Dermis microvascular lymphatic vessel endothelial cell (primary cell): ENCODE results near the gene TSEN34. TPM values are rescaled to one million over a fixed set of nuclear protein-coding genes. Genes with fewer than 3 reads are reported as not detected.
"Not testable (repeated sequence)": the region's sequence is repeated elsewhere in the genome, so short reads cannot be mapped to it uniquely, and the experiment has no call there.

Source experiments
- DNase-seq, 2 donors: peaks; one replicate each; pipeline versions ENCODE4 v3.0.0 to v3.0.0-alpha.2; 2010; ENCODE audit warnings: low read depth in 2 of 2
- total RNA-seq: library from RNA; depleted of rRNA; stranded (reverse); fragments of >200 nt; gene quantifications from 2 replicates; pipeline ENCODE4 v1.2.1, GENCODE V29; 2014

Gene TSEN34
- total RNA-seq, 1 donor from 2014 or later: 45.4 TPM

DNA sequence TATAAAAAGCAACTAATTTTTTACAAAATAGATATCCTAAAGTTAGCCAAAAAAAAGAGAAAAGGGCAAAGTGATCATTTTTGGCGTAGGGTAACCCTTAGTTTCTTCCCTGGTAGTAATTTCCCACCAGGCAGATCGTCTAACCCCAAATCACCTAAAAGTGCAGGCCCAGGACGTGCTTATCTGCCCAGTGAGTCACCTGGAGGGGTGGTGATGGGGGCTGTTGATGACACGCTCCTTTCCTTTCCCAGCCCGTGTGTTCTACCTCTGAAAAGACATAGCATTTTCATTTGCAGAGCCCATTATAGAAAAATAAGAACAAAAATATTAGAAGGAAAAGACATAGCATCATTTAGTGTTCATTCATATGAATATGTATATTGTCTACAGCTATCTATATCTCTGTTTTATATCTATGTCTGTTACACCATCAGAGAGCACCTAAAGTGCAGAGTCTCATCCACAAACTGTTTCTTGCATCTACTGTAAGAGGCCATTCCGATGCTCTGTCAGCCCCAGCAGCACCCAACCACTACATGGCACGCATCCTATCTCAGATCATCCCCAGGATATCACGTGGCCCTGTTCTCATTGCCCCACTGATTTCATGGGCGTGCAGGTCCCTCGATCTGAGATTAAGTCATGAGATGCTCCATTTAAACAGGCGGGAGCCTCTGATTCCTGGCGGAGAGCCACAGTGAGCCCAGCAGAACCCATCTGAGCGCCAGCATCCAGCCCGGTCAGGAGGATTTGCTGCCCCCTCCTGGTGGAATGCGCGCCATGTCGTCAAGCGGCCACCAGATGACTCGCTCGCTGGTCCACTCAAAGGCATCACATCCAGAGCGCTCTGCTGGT, 40.2 kb downstream of the TSEN34 start:
- peak; percentile 56 to 77 for DNase-seq

- no peak for DNase-seq
Measured at GRCh38 chr19:54233941-54234340, 42.8 kb downstream of the TSEN34 start.

GRCh38 chr19:54239491-54240371, 48.6 kb downstream of the TSEN34 start:
- DNase-seq: not testable (repeated sequence)

DNA sequence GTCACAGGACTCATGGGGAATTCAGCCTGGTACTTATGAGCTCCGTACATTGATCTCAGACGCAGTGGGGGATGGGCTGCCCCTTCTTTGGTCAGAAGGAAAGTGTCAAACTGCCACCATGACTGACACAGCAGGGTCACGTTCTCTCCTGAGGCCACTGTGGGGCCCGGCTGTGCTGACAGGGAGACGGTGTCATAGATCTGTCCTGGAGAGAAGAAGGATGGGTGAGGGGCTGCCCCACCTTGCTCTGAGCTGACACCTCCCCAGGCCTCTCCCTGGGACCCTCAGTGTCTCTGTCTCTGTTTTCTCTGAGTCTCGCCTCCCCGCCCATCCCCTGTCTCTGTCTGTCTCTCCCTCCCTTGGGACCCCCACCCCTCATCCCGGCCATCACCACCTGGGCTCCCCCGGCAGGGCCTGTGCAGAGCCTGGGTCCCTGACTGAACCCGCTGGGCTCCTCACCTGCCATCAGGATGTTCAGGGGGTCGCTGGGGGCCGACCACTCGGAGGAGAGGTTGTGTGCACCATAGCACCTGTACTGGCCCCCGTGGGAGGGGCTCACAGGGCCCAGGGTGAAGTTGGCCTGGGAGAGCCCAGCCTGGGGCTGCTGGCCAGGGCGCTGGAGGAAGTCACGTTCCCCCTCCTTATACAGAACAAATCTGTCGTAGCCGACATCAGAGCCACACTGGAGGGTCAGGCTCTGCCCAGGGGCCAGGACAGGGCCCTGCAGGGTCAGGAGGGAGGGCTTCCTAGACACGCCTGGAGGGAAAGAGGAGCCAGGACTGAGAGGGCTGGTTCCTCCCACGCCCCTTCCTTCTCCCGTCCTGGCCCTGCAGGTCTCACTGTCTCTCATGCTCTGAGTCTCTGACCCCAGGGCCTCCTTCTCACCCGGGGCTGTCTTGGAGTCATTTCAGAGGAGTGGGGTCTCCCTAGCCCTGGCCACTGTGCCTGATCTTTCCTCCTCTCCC, 49.5 kb downstream of the TSEN34 start:
- not testable (repeated sequence) for DNase-seq

DNA sequence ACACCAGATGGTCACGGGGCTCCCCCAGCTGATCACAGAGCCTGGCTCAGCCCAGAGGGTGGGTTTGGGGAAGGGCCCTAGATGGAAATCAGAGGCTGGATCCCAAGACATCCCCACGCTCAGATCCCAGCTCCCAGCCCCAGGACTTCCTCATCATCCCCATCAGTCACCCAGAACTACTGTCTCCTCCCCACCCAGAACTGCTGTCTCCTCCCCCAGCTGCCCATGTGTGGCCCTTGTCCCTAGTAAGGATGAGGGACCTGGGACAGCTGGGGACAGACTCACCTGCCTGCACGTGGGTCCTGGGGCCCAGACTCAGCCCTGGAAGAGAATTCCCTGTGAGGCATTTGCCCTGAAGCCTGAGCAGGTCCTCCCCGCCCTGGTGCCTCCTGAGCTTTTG, 51.1 kb downstream of the TSEN34 start:
- not testable (repeated sequence) for DNase-seq

- not testable (repeated sequence) for DNase-seq
Measured at GRCh38 chr19:54242646-54243045, 51.5 kb downstream of the TSEN34 start, which contains the start of gene LILRA6. TSS of gene LILRA6 (minus strand) at chr19:54242790.

- not testable (repeated sequence) for DNase-seq
Measured at GRCh38 chr19:54243809-54244208, 52.7 kb downstream of the TSEN34 start.

Other genes starting within 250 kb of the TSEN34 start
- 0.13 TPM in 2 replicates for gene CACNG8, start 228.4 kb upstream of the TSEN34 start, total RNA-seq
- 0.38 and 0.77 TPM in 2 replicates for gene CACNG6, start 199.7 kb upstream of the TSEN34 start, total RNA-seq
- gene VSTM1, start 127.4 kb upstream of the TSEN34 start, total RNA-seq: not detected in 2 replicates
- not detected in 2 replicates for gene TARM1, start 109.9 kb upstream of the TSEN34 start, total RNA-seq
- gene OSCAR, start 90.5 kb upstream of the TSEN34 start, total RNA-seq: under 0.01 TPM in 1 of 2 replicates, not detected in the other
- gene NDUFA3, start 88.5 kb upstream of the TSEN34 start, total RNA-seq: 17.1 and 19.8 TPM in 2 replicates
- gene TFPT, start 75.7 kb upstream of the TSEN34 start, total RNA-seq: 19.1 and 19.6 TPM in 2 replicates
- 60.3 and 64.5 TPM in 2 replicates for gene PRPF31, start 75.6 kb upstream of the TSEN34 start, total RNA-seq
- gene CNOT3, start 53.5 kb upstream of the TSEN34 start, total RNA-seq: 4.9 and 6.7 TPM in 2 replicates
- 4.4 TPM in 2 replicates for gene LENG1, start 31.6 kb upstream of the TSEN34 start, total RNA-seq
- gene TMC4, start 18.1 kb upstream of the TSEN34 start, total RNA-seq: 0.25 TPM in 1 of 2 replicates, not detected in the other
- gene MBOAT7, start 1.7 kb upstream of the TSEN34 start, total RNA-seq: 10.1 and 20.5 TPM in 2 replicates
- 2,300 and 2,729 TPM in 2 replicates for gene RPS9, start 9.6 kb downstream of the TSEN34 start, total RNA-seq
- gene LILRB3, start 31.7 kb downstream of the TSEN34 start, total RNA-seq: not detected in 2 replicates
- gene LILRA6, start 51.5 kb downstream of the TSEN34 start, total RNA-seq: not detected in 2 replicates
- not detected in 2 replicates for gene LILRB5, start 66.0 kb downstream of the TSEN34 start, total RNA-seq
- gene LILRB2, start 89.8 kb downstream of the TSEN34 start, total RNA-seq: not detected in 2 replicates
- not detected in 2 replicates for gene LILRA5, start 121.9 kb downstream of the TSEN34 start, total RNA-seq
- not detected in 2 replicates for gene LILRA4, start 147.9 kb downstream of the TSEN34 start, total RNA-seq
- not detected in 2 replicates for gene LAIR1, start 173.6 kb downstream of the TSEN34 start, total RNA-seq
- under 0.01 TPM in 1 of 2 replicates, not detected in the other for gene TTYH1, start 224.2 kb downstream of the TSEN34 start, total RNA-seq